D721Med (cell line): Measurements from ENCODE around the gene NMUR2.

Experiments
- DNase-seq: peaks from one replicate; pipeline ENCODE4 v3.0.0; 2011; ENCODE audit warnings: low spot score; ENCODE audit not compliant: insufficient read length
- FAIRE-seq: peaks from 2 replicates; lab custom pipeline; 2011; peaks lifted over from hg19 to GRCh38; lab: Jason Lieb, UNC
- CTCF ChIP-seq: IDR thresholded peaks from 2 replicates; pipeline ENCODE4 v1.5.1; 2012; ENCODE audit warnings: mild to moderate bottlenecking, control low read depth; ENCODE audit not compliant: insufficient read depth; ENCODE audit errors: missing control alignments

NMUR2 gene

GRCh38 chr5:152393441-152393840, 11.6 kb downstream of the NMUR2 start:
- DNase-seq = no peak
- no peak for TF ChIP-seq CTCF
- FAIRE-seq = no peak

GRCh38 chr5:152389208-152389849, 15.8 kb downstream of the NMUR2 start:
- TF ChIP-seq CTCF = no peak
- FAIRE-seq (no peak), DNase-seq (no peak)

GRCh38 chr5:152388610-152389009, 16.5 kb downstream of the NMUR2 start:
- no peak for FAIRE-seq

GRCh38 chr5:152380415-152381123, 24.5 kb downstream of the NMUR2 start:
- DNase-seq (no peak), FAIRE-seq (no peak)
- no peak for TF ChIP-seq CTCF

More at GRCh38 chr5:152388610-152389009, 16.5 kb downstream of the NMUR2 start:
- no peak for TF ChIP-seq CTCF
- DNase-seq = no peak

GRCh38 chr5:152379331-152379730, 25.7 kb downstream of the NMUR2 start:
- no peak for DNase-seq
- no peak for TF ChIP-seq CTCF
- FAIRE-seq = no peak

- DNase-seq (no peak), FAIRE-seq (no peak)
- no peak for TF ChIP-seq CTCF
Observed at GRCh38 chr5:152378730-152379129, 26.3 kb downstream of the NMUR2 start.

- FAIRE-seq (no peak), DNase-seq (no peak)
- no peak for TF ChIP-seq CTCF
Observed at GRCh38 chr5:152376886-152377285, 28.2 kb downstream of the NMUR2 start.
